Osteocyte (in vitro differentiated cells): ENCODE results near the gene ZNF837. TPM values are rescaled to one million over a fixed set of nuclear protein-coding genes. Genes with fewer than 3 reads are reported as not detected.

Source experiments
- DNase-seq: peaks from one replicate; pipeline ENCODE4 v3.0.0; 2021; ENCODE audit warnings: mixed read lengths; ENCODE audit not compliant: unreplicated experiment; ENCODE audit errors: extremely low spot score
- H3K27ac Mint-ChIP-seq: one replicate; pipeline ENCODE4 v1.8.0; 2021; ENCODE audit warnings: mild to moderate bottlenecking, mixed read lengths; ENCODE audit not compliant: unreplicated experiment
- H3K27me3 Mint-ChIP-seq: one replicate; pipeline ENCODE4 v1.8.0; 2021; ENCODE audit warnings: mixed read lengths; ENCODE audit not compliant: unreplicated experiment
- H3K36me3 Mint-ChIP-seq: one replicate; pipeline ENCODE4 v1.8.0; 2021; ENCODE audit warnings: mixed read lengths; ENCODE audit not compliant: unreplicated experiment
- H3K4me1 Mint-ChIP-seq: one replicate; pipeline ENCODE4 v1.8.0; 2021; ENCODE audit warnings: mixed read lengths; ENCODE audit not compliant: unreplicated experiment
- H3K4me3 Mint-ChIP-seq: one replicate; pipeline ENCODE4 v1.8.0; 2021; ENCODE audit warnings: mild to moderate bottlenecking, moderate library complexity, mixed read lengths; ENCODE audit not compliant: unreplicated experiment
- H3K9me3 Mint-ChIP-seq: one replicate; pipeline ENCODE4 v1.8.0; 2021; ENCODE audit warnings: mixed read lengths; ENCODE audit not compliant: unreplicated experiment
- long read RNA-seq: library from polyadenylated mRNA; unstranded; transcript quantifications from one replicate; pipeline ENCODE4 v2.0.0, GENCODE V29; 2021
- total RNA-seq: library from RNA; stranded (reverse); gene quantifications from 2 replicates; pipeline ENCODE4 v1.2.1, GENCODE V29; 2021
- TF ChIP-seq, protein P1 (sequence below): fragments of 200-600 bp; sonication (generic); IDR thresholded peaks from 2 replicates; pipeline ENCODE4 v1.5.0; 2021; ENCODE audit warnings: antibody characterized with exemption, mild to moderate bottlenecking, moderate library complexity

Gene ZNF837
- total RNA-seq, result 2.5 and 3.0 TPM in 2 replicates
- long read RNA-seq, result 0 reads

- H3K36me3 Mint-ChIP-seq, result no peaks in the 10 kb centered on the region
Measured at GRCh38 chr19:58380662-58381459, at the start of gene ZNF837. ZNF837 (minus strand) TSS chr19:58381030; CDS start chr19:58369332, 11,698 bp downstream.

DNA sequence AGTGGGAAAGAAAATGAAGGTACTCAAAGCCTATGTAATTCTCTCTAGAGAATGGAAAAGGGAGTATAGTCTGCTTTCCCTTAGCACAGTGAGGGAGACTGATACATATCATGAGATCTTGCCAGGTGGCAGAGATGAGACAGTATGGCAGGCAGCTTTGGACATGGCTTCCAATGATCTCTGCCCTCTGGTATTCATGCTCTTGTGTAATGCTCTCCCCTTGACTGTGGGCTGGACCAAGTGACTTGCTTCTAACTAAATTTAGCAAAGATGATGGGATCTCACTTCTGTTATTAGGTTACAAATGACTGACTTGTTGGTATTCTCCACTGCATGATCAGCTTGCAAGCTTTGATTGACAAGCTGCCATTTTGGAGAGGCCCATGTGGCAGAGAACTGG is 48.9 kb upstream of the ZNF837 start:
- Mint-ChIP-seq H3K4me3 (no peak overlapping the region), H3K27ac (no peak overlapping the region), H3K4me1 (no peaks in the 10 kb centered on the region), H3K9me3 (peaks cover 23% of the 10 kb centered on the region), H3K27me3 (no peaks in the 10 kb centered on the region), H3K36me3 (peaks cover 28% of the 10 kb centered on the region)
- no peak for DNase-seq
- TF ChIP-seq, protein P1, sequence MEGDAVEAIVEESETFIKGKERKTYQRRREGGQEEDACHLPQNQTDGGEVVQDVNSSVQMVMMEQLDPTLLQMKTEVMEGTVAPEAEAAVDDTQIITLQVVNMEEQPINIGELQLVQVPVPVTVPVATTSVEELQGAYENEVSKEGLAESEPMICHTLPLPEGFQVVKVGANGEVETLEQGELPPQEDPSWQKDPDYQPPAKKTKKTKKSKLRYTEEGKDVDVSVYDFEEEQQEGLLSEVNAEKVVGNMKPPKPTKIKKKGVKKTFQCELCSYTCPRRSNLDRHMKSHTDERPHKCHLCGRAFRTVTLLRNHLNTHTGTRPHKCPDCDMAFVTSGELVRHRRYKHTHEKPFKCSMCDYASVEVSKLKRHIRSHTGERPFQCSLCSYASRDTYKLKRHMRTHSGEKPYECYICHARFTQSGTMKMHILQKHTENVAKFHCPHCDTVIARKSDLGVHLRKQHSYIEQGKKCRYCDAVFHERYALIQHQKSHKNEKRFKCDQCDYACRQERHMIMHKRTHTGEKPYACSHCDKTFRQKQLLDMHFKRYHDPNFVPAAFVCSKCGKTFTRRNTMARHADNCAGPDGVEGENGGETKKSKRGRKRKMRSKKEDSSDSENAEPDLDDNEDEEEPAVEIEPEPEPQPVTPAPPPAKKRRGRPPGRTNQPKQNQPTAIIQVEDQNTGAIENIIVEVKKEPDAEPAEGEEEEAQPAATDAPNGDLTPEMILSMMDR, result no peak

More at GRCh38 chr19:58380662-58381459, at the start of gene ZNF837:
- H3K4me3 Mint-ChIP-seq, result peak within 1 kb of the TSS; percentile 92
- peaks cover 28% of the 10 kb centered on the region for H3K4me1 Mint-ChIP-seq
- H3K9me3 Mint-ChIP-seq, result no peaks in the 10 kb centered on the region
- H3K27me3 Mint-ChIP-seq, result no peaks in the 10 kb centered on the region
- peak; percentile 99 for DNase-seq
- TF ChIP-seq, protein P1, result no peak
- H3K27ac Mint-ChIP-seq, result peak within 1 kb of the TSS; percentile 97

GRCh38 chr19:58428617-58429016 is 47.8 kb upstream of the ZNF837 start:
- Mint-ChIP-seq H3K9me3 (peaks cover 18% of the 10 kb centered on the region), H3K36me3 (peaks cover 21% of the 10 kb centered on the region), H3K4me3 (no peak overlapping the region), H3K27ac (no peak overlapping the region), H3K4me1 (no peaks in the 10 kb centered on the region), H3K27me3 (no peaks in the 10 kb centered on the region)
- TF ChIP-seq, protein P1, result no peak
- no peak for DNase-seq

- DNase-seq, result no peak
- Mint-ChIP-seq H3K27me3 (no peaks in the 10 kb centered on the region), H3K9me3 (no peaks in the 10 kb centered on the region), H3K4me3 (no peak overlapping the region), H3K36me3 (peaks cover 35% of the 10 kb centered on the region), H3K4me1 (peaks cover 11% of the 10 kb centered on the region), H3K27ac (no peak overlapping the region)
- TF ChIP-seq, protein P1, result no peak
Measured at GRCh38 chr19:58417071-58417470, 36.2 kb upstream of the ZNF837 start.

DNA sequence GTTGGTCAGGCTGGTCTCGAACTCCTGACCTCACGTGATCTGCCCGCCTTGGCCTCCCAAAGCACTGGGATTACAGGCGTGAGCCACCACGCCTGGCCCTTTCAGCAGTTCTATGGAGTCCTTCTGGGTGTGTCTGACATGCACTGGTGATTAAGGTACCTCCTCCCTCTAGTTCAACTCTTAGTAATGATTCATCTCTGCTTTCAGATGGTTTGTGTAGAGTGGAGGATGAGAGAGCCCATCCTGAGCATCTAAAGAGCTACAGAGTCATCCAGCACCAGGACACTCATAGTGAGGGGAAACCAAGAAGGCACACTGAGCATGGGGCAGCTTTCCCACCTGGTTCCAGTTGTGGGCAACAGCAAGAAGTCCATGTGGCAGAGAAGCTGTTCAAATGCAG is 35.8 kb upstream of the ZNF837 start:
- Mint-ChIP-seq H3K27ac (no peak overlapping the region), H3K36me3 (peaks cover 33% of the 10 kb centered on the region), H3K9me3 (no peaks in the 10 kb centered on the region), H3K4me3 (no peak overlapping the region), H3K27me3 (no peaks in the 10 kb centered on the region), H3K4me1 (peaks cover 11% of the 10 kb centered on the region)
- DNase-seq, result no peak
- TF ChIP-seq, protein P1, result no peak
